ENCODE data around the gene FAM13B. TPM values are rescaled to one million over a fixed set of nuclear protein-coding genes. Genes with fewer than 3 reads are reported as not detected.

The FAM13B gene
- total and polyA plus RNA-seq, 2 of the 8 experiments (the other 6 are each of a cell fraction or from before 2014, with no cell fraction given), result 6.4 to 17.0 TPM

DNA sequence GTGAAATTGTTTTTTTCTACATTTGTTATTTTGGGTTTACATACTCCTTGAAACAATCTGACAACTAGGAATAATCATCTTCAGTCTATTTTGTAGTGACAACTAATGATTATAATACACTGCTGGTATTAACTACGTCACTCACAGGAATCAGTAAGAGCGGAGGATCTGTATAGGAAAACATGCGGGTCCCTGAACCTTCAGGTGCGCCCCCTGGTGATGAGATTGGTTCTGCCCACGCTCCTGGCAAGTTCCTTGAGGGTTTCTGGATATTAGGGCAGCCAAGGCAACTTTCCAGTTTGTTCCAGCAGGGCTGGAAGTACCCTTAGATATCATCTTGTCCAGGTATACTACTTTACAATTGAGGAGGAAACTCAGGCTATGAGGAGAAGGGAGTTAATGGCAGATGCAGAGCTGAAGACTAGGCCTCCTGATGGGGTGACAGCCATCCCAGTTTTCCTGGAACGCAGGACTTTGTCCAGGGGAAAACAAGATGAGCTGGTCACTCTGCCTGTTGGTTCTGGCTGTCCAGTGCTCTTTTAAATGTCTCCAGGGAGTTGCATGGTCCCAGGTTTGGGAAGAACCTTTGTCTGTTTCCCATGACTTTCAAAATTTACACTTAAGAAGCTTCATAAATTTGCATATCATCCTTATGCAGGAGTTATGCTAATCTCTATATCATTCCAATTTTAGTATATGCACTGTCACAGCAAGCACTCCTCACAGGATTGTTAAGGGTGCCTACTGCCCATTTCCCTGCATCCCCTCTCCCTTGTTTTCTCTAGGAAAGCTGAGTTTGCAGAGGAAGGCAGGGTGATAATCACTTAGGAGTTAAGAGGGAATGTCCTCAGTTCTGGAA is 36.1 kb upstream of the FAM13B start:
- Histone ChIP-seq H2BK120ac (replicated peaks; ENCODE audit: low read depth, low read length) (no peak overlapping the region), H3K4me2 (ENCODE audit: insufficient read depth in 1 of 2, low read depth in 2 of 2, low read length in 2 of 2) (no peak overlapping the region), H2AK5ac (ENCODE audit: low read depth, low read length) (no peak overlapping the region), H2AFZ (ENCODE audit: low read length) (no peak overlapping the region), H3K18ac (ENCODE audit: extremely low read depth, low read length) (no peak overlapping the region), H3K14ac (ENCODE audit: insufficient read length) (no peak overlapping the region), H3K23me2 (ENCODE audit: low read depth, low read length) (no peaks in the 10 kb centered on the region), H3K23ac (ENCODE audit: insufficient read length) (no peak overlapping the region), H3K4me1 (replicated peaks in 1 of 4; ENCODE audit: control insufficient read depth in 3 of 4, insufficient read depth in 4 of 4, low read length in 3 of 4) (no peaks in the 10 kb centered on the region), H3K56ac (replicated peaks; ENCODE audit: insufficient read length, low read depth, low read length) (no peak overlapping the region), H2BK15ac (ENCODE audit: low read length) (no peak overlapping the region), H3K9ac (replicated peaks in 1 of 4; ENCODE audit: extremely low read depth in 1 of 4, low read depth in 3 of 4, low read length in 3 of 4) (no peak overlapping the region), H2BK5ac (ENCODE audit: low read depth, low read length) (no peak overlapping the region), H4K5ac (ENCODE audit: insufficient read length, low read depth, low read length) (no peak overlapping the region), H3K79me1 (ENCODE audit: low read depth, low read length) (no peaks in the 10 kb centered on the region), H3K4me3 (ENCODE audit: extremely low read depth in 1 of 4, insufficient read depth in 2 of 4, low read depth in 3 of 4, low read length in 4 of 4) (no peak overlapping the region), H3K27me3 (replicated peaks in 1 of 4; ENCODE audit: control insufficient read depth in 3 of 4, extremely low read depth in 1 of 4, insufficient read depth in 3 of 4, low read length in 3 of 4) (no peaks in the 10 kb centered on the region), H4K8ac (ENCODE audit: extremely low read depth, insufficient read depth, low read length) (no peak overlapping the region), H2BK20ac (ENCODE audit: low read length) (no peak overlapping the region), H3K4ac (replicated peaks; ENCODE audit: insufficient read length, low read depth, low read length) (no peak overlapping the region), H3K27ac (ENCODE audit: low read depth, low read length) (no peak overlapping the region), H4K20me1 (replicated peaks in 1 of 2; ENCODE audit: control insufficient read depth in 1 of 2, insufficient read depth in 2 of 2, low read length in 2 of 2) (no peaks in the 10 kb centered on the region), H3K79me2 (ENCODE audit: control insufficient read depth in 1 of 2, insufficient read depth in 2 of 2, low read length in 2 of 2) (no peaks in the 10 kb centered on the region), H2BK12ac (ENCODE audit: low read depth, low read length) (no peak overlapping the region), H4K91ac (replicated peaks; ENCODE audit: insufficient read length, low read length) (no peak overlapping the region), H3K9me3 (ENCODE audit: insufficient read depth in 2 of 2, low read depth in 1 of 2, low read length in 1 of 2) (no peaks in the 10 kb centered on the region), H3K36me3 (ENCODE audit: control insufficient read depth in 2 of 4, insufficient read depth in 4 of 4, low read length in 3 of 4) (no peaks in the 10 kb centered on the region)
- no peak for FAIRE-seq
- TF ChIP-seq, protein P1, sequence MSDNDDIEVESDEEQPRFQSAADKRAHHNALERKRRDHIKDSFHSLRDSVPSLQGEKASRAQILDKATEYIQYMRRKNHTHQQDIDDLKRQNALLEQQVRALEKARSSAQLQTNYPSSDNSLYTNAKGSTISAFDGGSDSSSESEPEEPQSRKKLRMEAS (IDR thresholded peaks at IDR 0.05), result peak; percentile 35; the same call in 1 of the 2 replicates
- TF ChIP-seq, protein P2, sequence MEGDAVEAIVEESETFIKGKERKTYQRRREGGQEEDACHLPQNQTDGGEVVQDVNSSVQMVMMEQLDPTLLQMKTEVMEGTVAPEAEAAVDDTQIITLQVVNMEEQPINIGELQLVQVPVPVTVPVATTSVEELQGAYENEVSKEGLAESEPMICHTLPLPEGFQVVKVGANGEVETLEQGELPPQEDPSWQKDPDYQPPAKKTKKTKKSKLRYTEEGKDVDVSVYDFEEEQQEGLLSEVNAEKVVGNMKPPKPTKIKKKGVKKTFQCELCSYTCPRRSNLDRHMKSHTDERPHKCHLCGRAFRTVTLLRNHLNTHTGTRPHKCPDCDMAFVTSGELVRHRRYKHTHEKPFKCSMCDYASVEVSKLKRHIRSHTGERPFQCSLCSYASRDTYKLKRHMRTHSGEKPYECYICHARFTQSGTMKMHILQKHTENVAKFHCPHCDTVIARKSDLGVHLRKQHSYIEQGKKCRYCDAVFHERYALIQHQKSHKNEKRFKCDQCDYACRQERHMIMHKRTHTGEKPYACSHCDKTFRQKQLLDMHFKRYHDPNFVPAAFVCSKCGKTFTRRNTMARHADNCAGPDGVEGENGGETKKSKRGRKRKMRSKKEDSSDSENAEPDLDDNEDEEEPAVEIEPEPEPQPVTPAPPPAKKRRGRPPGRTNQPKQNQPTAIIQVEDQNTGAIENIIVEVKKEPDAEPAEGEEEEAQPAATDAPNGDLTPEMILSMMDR (IDR thresholded peaks at IDR 0.05; ENCODE audit: control extremely low read depth in 1 of 3, insufficient read depth in 1 of 3, low read depth in 1 of 3, low read length in 3 of 3), result peak; percentile 80 to 88 (median 82)
- no peak for TF ChIP-seq CREB1 (IDR thresholded peaks at IDR 0.05)
- peak; percentile 57 to 64 for TF ChIP-seq RAD21 (IDR thresholded peaks at IDR 0.05 in 1 of 2, conservative IDR thresholded peaks at IDR 0.05 in 1 of 2; ENCODE audit: low read depth in 2 of 2, low read length in 2 of 2)
- CTCF ChIA-PET (ENCODE audit: partially characterized antibody), result interaction anchor here (0.6 to 11.5 kb wide), 27 partner anchors 8 to 548 kb away, joined by 3 to 179 read pairs (median 6); partner anchors contain the start of genes FAM13B, NME5 and WNT8A
- DNase-seq (ENCODE audit: low read depth in 1 of 2, low spot score in 2 of 2), result peak; percentile 59 to 89
- POLR2A ChIA-PET (ENCODE audit: partially characterized antibody), result interaction anchor here (1.0 kb wide), 1 partner anchor 35 kb away, joined by 4 read pairs; no protein-coding TSS in a partner anchor
- WGBS, 2 experiments (ENCODE audit: extremely low coverage in 1 of 2, insufficient coverage in 1 of 2, insufficient read length in 1 of 2, insufficient replicate concordance in 2 of 2, low coverage in 1 of 2, low lambda C conversion rate in 2 of 2, missing lambda C conversion rate in 1 of 2), result 46% methylated on average over 6 of the region's 6 CpGs; no CpG with 5 or more reads in 1 of the 2 experiments

Measured in H1 (cell line).